Heart left ventricle (tissue), 16 donors: ENCODE data around the gene SART1. TPM values are rescaled to one million over a fixed set of nuclear protein-coding genes. Genes with fewer than 3 reads are reported as not detected.
A peak's percentile ranks its signal among the peaks of the same experiment; 100 is the strongest.

Experiments used
- ATAC-seq, 4 donors: fragments of 200-7000 bp; cut with Tn5 transposase; one replicate each; pipeline ENCODE4 v1.9.1; 2020 to 2022; ENCODE audit warnings: moderate library complexity in 4 of 4, mild to moderate bottlenecking in 3 of 4, moderate number of reproducible peaks in 1 of 4
- DNase-seq, 5 donors: peaks; one replicate each; pipeline ENCODE4 v3.0.0-alpha.2; 2020
- H3K27ac ChIP-seq, 12 donors: fragments of 200-600 bp; sonication (generic) in 4 of 12; one replicate each; pipeline versions ENCODE4 v1.5.0 to v1.8.0; 2016 to 2022; ENCODE audit warnings: mild to moderate bottlenecking in 2 of 12
- H3K27me3 ChIP-seq, 9 donors: fragments of 200-600 bp; sonication (generic) in 2 of 9; one replicate each; pipeline versions ENCODE4 v1.5.1 to v1.8.0; 2016 to 2022; ENCODE audit warnings: mild to moderate bottlenecking in 3 of 9
- H3K36me3 ChIP-seq, 9 donors: fragments of 200-600 bp; sonication (generic) in 2 of 9; one replicate each; pipeline versions ENCODE4 v1.5.0 to v1.8.0; 2018 to 2022; ENCODE audit warnings: mild to moderate bottlenecking in 2 of 9
- H3K4me1 ChIP-seq, 12 donors: fragments of 200-600 bp; sonication (generic) in 4 of 12; one replicate each; pipeline versions ENCODE4 v1.5.0 to v1.8.0; 2016 to 2022; ENCODE audit warnings: mild to moderate bottlenecking in 3 of 12
- H3K4me3 ChIP-seq, 12 donors: fragments of 200-600 bp; sonication (generic) in 4 of 12; one replicate each; pipeline versions ENCODE4 v1.5.0 to v1.8.0; 2017 to 2022; ENCODE audit warnings: mild to moderate bottlenecking in 9 of 12, moderate library complexity in 4 of 12
- H3K9me3 ChIP-seq, 12 donors: fragments of 200-600 bp; sonication (generic) in 4 of 12; one replicate each; pipeline versions ENCODE4 v1.5.0 to v1.8.0; 2016 to 2022; ENCODE audit warnings: mild to moderate bottlenecking in 1 of 12
- CTCF ChIP-seq, 12 donors: fragments of 200-600 bp; sonication (generic) in 4 of 12; IDR thresholded peaks; one replicate each; pipeline versions ENCODE4 v1.5.0 to v1.8.0; 2018 to 2022; ENCODE audit warnings: antibody characterized with exemption in 12 of 12, mild to moderate bottlenecking in 5 of 12
- POLR2A ChIP-seq, 2 donors: fragments of 450-650 bp; IDR thresholded peaks; one replicate each; pipeline ENCODE4 v1.6.1; 2017; ENCODE audit warnings: antibody characterized with exemption in 2 of 2, mild to moderate bottlenecking in 2 of 2, moderate library complexity in 2 of 2
- WGBS, 4 donors: extraction: QIAGEN DNeasy Blood & Tissue Kit in 2 of 4; methylation state at CpG; one replicate each; pipeline versions ENCODE4 v1.1.5 to v1.1.7; 2013 to 2018; 5-methylcytosine and 5-hydroxymethylcytosine counted together
- intact Hi-C, 10 donors: fragments of 100-400 bp; cut with DNase I; formaldehyde crosslinking; loops; one replicate each; pipeline versions ENCODE4 v1.11.1 to v1.14.2; 2022
- polyA plus RNA-seq, 2 donors: library from polyadenylated mRNA; stranded (reverse); fragments of 200-250 nt; gene quantifications; one replicate each; pipeline ENCODE4 v1.2.3, GENCODE V29; 2013
- total RNA-seq, 9 donors: library from RNA; depleted of rRNA in 2 of 9; stranded (reverse); fragments of >200 nt in 2 of 9; fragmentation: NEBNext Ultra II Directional in 3 of 9; extraction: Animal tissue kit (Norgen Biotek cat#: 25700) in 3 of 9; gene quantifications; one replicate each; pipeline versions ENCODE4 v1.1.0 to v1.2.4, GENCODE V29; 2016 to 2023
- donor health status: ischemic (EF 13 %, LVEDD 7.1; RV severe dilation, severe dysfunction).
- donor health status: healthy with polysubstance abuse.
- donor health status: DM: no; HTN: yes; CAD: no.
- donor health status: DM: no; HTN: no; CAD: no.
- donor health status: ischemic (EF 25% LVEDD 6.9; RV normal size, moderate dysfunction).
- donor health status: ischemic (EF 25% LVEDD 5.7; RV mildly dilated, moderate dysfunction).
- donor health status: healthy.
- donor health status: DM: yes; HTN: yes; CAD: no.
- donor health status: ischemic (EF 35%, LVEDD 5.7; RV mildly dilated, moderate dysfunction).
- donor health status: nonischemic (EF 11% LVEDD 7.7; RV severe dilation, severe dysfunction).
- donor health status: DM: yes; HTN: yes; CAD: no.
- donor health status: PGD.
- donor health status: ischemic (EF 29% LVEDD 5.4; RV normal size, mild dysfunction).
- donor health status: nonischemic (EF 23%, LVEDD 6.1; RV moderate dilation, normal function).

The SART1 gene
- total and polyA plus RNA-seq, 11 donors = 21.6 to 70.1 (median 31.5) TPM

GRCh38 chr11:66002648-66003225, 41.2 kb downstream of the SART1 start:
- Histone ChIP-seq H3K27ac (peak overlapping the region; percentile 73 to 99 (median 94)), H3K36me3 (peaks cover 0 to 55% (median 47%) of the 10 kb centered on the region in 9 donors), H3K4me1 (peaks cover 3 to 30% (median 24%) of the 10 kb centered on the region in 12 donors), H3K27me3 (no peaks in the 10 kb centered on the region), H3K4me3 (peak overlapping the region; percentile 68 to 98 (median 82)), H3K9me3 (no peaks in the 10 kb centered on the region)
- no peak for TF ChIP-seq POLR2A (IDR thresholded peaks at IDR 0.05)
- peak in 5 of 12 donors; percentile 15 to 39 (median 27) for TF ChIP-seq CTCF (IDR thresholded peaks at IDR 0.05)
- ATAC-seq (peak; percentile 25 to 88 (median 76)), DNase-seq (peak in 3 of 5 donors; percentile 63 to 77 (median 73))
- 0 to 3% (median 1%) methylated on average over 12 to 40 of the region's 40 CpGs for WGBS, 4 donors
- intact Hi-C loops = loop anchor here in 7 of 10 donors (1.0 to 5.0 kb wide), 3 partner anchors 40 to 115 kb away; partner anchors contain the start of genes SART1 (in 6 of the 7) and FIBP (in 2 of the 7)

GRCh38 chr11:66003291-66003690, 41.8 kb downstream of the SART1 start:
- TF ChIP-seq CTCF (IDR thresholded peaks at IDR 0.05) (no peak), POLR2A (IDR thresholded peaks at IDR 0.05) (no peak)
- 63 to 74% (median 72%) methylated on average over 6 of the region's 6 CpGs for WGBS, 4 donors
- Histone ChIP-seq H3K27me3 (no peaks in the 10 kb centered on the region), H3K4me1 (peaks cover 3 to 30% (median 24%) of the 10 kb centered on the region in 12 donors), H3K36me3 (peaks cover 0 to 50% (median 42%) of the 10 kb centered on the region in 9 donors), H3K9me3 (no peaks in the 10 kb centered on the region), H3K27ac (peak overlapping the region in 9 of 12 donors; percentile 88 to 99 (median 95)), H3K4me3 (peak overlapping the region in 10 of 12 donors; percentile 77 to 98 (median 85))
- intact Hi-C loops = loop anchor here in 4 of 10 donors (5.0 kb wide), 2 partner anchors 41 to 116 kb away; partner anchors contain the start of genes FIBP (in 2 of the 4) and SART1 (in 2 of the 4)
- ATAC-seq (no peak), DNase-seq (no peak)

GRCh38 chr11:66004186-66004585, 42.7 kb downstream of the SART1 start:
- no peak for ATAC-seq
- intact Hi-C loops = loop anchor here in 4 of 10 donors (5.0 kb wide), 2 partner anchors 42 to 117 kb away; partner anchors contain the start of genes FIBP (in 2 of the 4) and SART1 (in 2 of the 4)
- no peak overlapping the region for H3K4me3 ChIP-seq

More at GRCh38 chr11:66004186-66004585, 42.7 kb downstream of the SART1 start:
- Histone ChIP-seq H3K9me3 (no peaks in the 10 kb centered on the region), H3K27ac (peak overlapping the region in 1 of 12 donors; percentile 21), H3K27me3 (no peaks in the 10 kb centered on the region), H3K36me3 (peaks cover 0 to 41% (median 33%) of the 10 kb centered on the region in 9 donors), H3K4me1 (peaks cover 3 to 30% (median 24%) of the 10 kb centered on the region in 12 donors)
- no peak for TF ChIP-seq POLR2A (IDR thresholded peaks at IDR 0.05)
- no peak for TF ChIP-seq CTCF (IDR thresholded peaks at IDR 0.05)
- WGBS, 4 donors = 75 to 77% (median 75%) methylated on average over 4 of the region's 4 CpGs
- DNase-seq = no peak
